OCI-LY7 (cell line): ENCODE data around the gene POLD2.

ENCODE experiments used
- EZH2phosphoT487 ChIP-seq: fragments of 200-600 bp; sonication (generic); IDR thresholded peaks from 2 replicates; pipeline ENCODE4 v1.6.1; 2018; ENCODE audit warnings: low read depth, borderline replicate concordance, mild to moderate bottlenecking, mixed run types, antibody characterized with exemption, low read length, moderate library complexity, mixed read lengths
- TF ChIP-seq, protein P1 (sequence below): fragments of 200-600 bp; sonication (generic); conservative IDR thresholded peaks from 2 replicates; pipeline ENCODE4 v1.5.1; 2014; ENCODE audit warnings: mild to moderate bottlenecking, antibody characterized with exemption, low read length, moderate library complexity, mixed read lengths

DNA sequence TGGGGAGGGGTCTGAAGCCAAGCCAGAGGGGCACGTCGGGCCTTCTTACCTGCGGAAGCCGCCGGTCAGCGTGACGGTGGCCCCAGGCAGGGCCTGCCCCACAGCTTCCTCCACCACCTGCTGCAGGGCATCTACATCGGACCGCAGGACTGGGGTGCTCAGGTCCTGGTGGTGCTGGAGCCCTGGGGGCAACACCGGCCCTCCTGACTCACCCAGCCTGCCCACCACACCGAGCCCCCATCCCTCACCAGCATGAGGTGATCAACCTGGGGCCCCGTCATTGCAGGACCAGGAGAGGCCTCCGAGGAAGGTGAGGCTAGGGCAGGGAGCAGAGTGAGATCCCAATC, 49.0 kb downstream of the POLD2 start:
- TF ChIP-seq, protein P1, sequence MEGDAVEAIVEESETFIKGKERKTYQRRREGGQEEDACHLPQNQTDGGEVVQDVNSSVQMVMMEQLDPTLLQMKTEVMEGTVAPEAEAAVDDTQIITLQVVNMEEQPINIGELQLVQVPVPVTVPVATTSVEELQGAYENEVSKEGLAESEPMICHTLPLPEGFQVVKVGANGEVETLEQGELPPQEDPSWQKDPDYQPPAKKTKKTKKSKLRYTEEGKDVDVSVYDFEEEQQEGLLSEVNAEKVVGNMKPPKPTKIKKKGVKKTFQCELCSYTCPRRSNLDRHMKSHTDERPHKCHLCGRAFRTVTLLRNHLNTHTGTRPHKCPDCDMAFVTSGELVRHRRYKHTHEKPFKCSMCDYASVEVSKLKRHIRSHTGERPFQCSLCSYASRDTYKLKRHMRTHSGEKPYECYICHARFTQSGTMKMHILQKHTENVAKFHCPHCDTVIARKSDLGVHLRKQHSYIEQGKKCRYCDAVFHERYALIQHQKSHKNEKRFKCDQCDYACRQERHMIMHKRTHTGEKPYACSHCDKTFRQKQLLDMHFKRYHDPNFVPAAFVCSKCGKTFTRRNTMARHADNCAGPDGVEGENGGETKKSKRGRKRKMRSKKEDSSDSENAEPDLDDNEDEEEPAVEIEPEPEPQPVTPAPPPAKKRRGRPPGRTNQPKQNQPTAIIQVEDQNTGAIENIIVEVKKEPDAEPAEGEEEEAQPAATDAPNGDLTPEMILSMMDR = no peak
- TF ChIP-seq EZH2phosphoT487 = no peak
